Keratinocyte (primary cell): ENCODE results near the gene GLT6D1. TPM values are rescaled to one million over a fixed set of nuclear protein-coding genes. Genes with fewer than 3 reads are reported as not detected.

Source experiments
- DNase-seq: peaks from one replicate; pipeline ENCODE4 v3.0.0-alpha.2; 2011; ENCODE audit warnings: low read depth, missing footprints, low spot score
- FAIRE-seq: peaks from 2 replicates; lab custom pipeline; 2011; peaks lifted over from hg19 to GRCh38; lab: Jason Lieb, UNC
- H2AFZ ChIP-seq: 2 replicates; pipeline ENCODE4 v1.6.0; 2012; ENCODE audit warnings: low read length, control low read depth, inconsistent platforms; ENCODE audit not compliant: control insufficient read depth
- H3K27ac ChIP-seq: 2 replicates; pipeline ENCODE4 v1.5.1; 2011; ENCODE audit warnings: low read length; ENCODE audit not compliant: control insufficient read depth, insufficient read depth
- H3K27me3 ChIP-seq: 3 replicates; pipeline ENCODE4 v1.6.0; 2011; ENCODE audit warnings: low read length; ENCODE audit not compliant: control insufficient read depth, insufficient read depth; ENCODE audit errors: extremely low read depth
- H3K36me3 ChIP-seq, 2 experiments: 2 replicates in 1 of 2; 3 replicates in 1 of 2; pipeline ENCODE4 v1.5.1; 2011; ENCODE audit warnings: low read length in 2 of 2, mild to moderate bottlenecking in 1 of 2; ENCODE audit not compliant: control insufficient read depth in 2 of 2, insufficient read depth in 2 of 2; ENCODE audit errors: extremely low read depth in 1 of 2
- H3K4me1 ChIP-seq: 3 replicates; pipeline ENCODE4 v1.5.1; 2011; ENCODE audit warnings: low read length; ENCODE audit not compliant: control insufficient read depth, insufficient read depth; ENCODE audit errors: extremely low read depth
- H3K4me2 ChIP-seq: 3 replicates; pipeline ENCODE4 v1.6.0; 2011; ENCODE audit warnings: low read depth, low read length; ENCODE audit not compliant: control insufficient read depth, insufficient read depth; ENCODE audit errors: extremely low read depth
- H3K4me3 ChIP-seq, 3 experiments: fragments of 200-600 bp in 1 of 3; sonication (generic) in 1 of 3; 2 replicates in 2 of 3; 3 replicates in 1 of 3; pipeline ENCODE4 v1.5.1; 2011 to 2016; ENCODE audit warnings: low read length in 3 of 3, mild to moderate bottlenecking in 3 of 3, control low read depth in 2 of 3, inconsistent platforms in 1 of 3, low read depth in 1 of 3, mixed read lengths in 1 of 3, mixed run types in 1 of 3, moderate library complexity in 1 of 3; ENCODE audit not compliant: control insufficient read depth in 2 of 3, insufficient read depth in 2 of 3; ENCODE audit errors: extremely low read depth in 1 of 3
- H3K79me2 ChIP-seq: 2 replicates; pipeline ENCODE4 v1.6.0; 2012; ENCODE audit warnings: low read length; ENCODE audit not compliant: control insufficient read depth, insufficient read depth
- H3K9ac ChIP-seq: 3 replicates; pipeline ENCODE4 v1.6.0; 2011; ENCODE audit warnings: low read length; ENCODE audit not compliant: control insufficient read depth, insufficient read depth; ENCODE audit errors: extremely low read depth
- H3K9me1 ChIP-seq: 3 replicates; pipeline ENCODE4 v1.6.0; 2011; ENCODE audit warnings: low read length; ENCODE audit not compliant: control insufficient read depth, insufficient read depth; ENCODE audit errors: extremely low read depth
- H3K9me3 ChIP-seq: 2 replicates; pipeline ENCODE4 v1.5.1; 2012; ENCODE audit warnings: low read depth, low read length; ENCODE audit not compliant: control insufficient read depth
- H4K20me1 ChIP-seq: 3 replicates; pipeline ENCODE4 v1.6.0; 2011; ENCODE audit warnings: low read length; ENCODE audit not compliant: control insufficient read depth, insufficient read depth; ENCODE audit errors: extremely low read depth
- CTCF ChIP-seq, 3 experiments: IDR thresholded peaks in 1 of 3; conservative IDR thresholded peaks in 1 of 3; optimal IDR thresholded peaks in 1 of 3; 2 replicates in 2 of 3; 3 replicates in 1 of 3; pipeline versions ENCODE3 to v1.5.1; 2011; ENCODE audit warnings: low read length in 3 of 3, mild to moderate bottlenecking in 3 of 3, moderate library complexity in 2 of 3, control low read depth in 1 of 3, inconsistent platforms in 1 of 3; ENCODE audit not compliant: insufficient read depth in 2 of 3; ENCODE audit errors: extremely low read depth in 1 of 3
- EZH2 ChIP-seq: IDR thresholded peaks from one replicate; pipeline ENCODE4 v1.6.1; 2012; ENCODE audit warnings: inconsistent platforms, mild to moderate bottlenecking, low read length, moderate library complexity
- dilution Hi-C: fragments of 300-500 bp; cut with MboI; formaldehyde crosslinking; loops from one replicate; pipeline ENCODE4 v1.7.0; 2020; ENCODE audit warnings: low sequenced_read_pairs; ENCODE audit not compliant: extremely low pct_ligation_motif_present
- polyA plus RNA-seq, 5 experiments: library from polyadenylated mRNA; depleted of rRNA in 3 of 5; stranded (reverse) in 3 of 5; stranded (forward) in 1 of 5; unstranded in 1 of 5; fragments of >200 nt; gene quantifications; 1 replicate in 1 of 5; 2 replicates in 3 of 5; 3 replicates in 1 of 5; pipeline versions ENCODE4 v1.2.1 to v1.2.3, GENCODE V29; 2011 to 2012; ENCODE audit warnings: missing spikeins in 2 of 5, low read depth in 1 of 5, low replicate concordance in 1 of 5

The GLT6D1 gene
- polyA plus RNA-seq, 1 donor (not counting 4 experiments of a cell fraction or from before 2014, with no cell fraction given), result not detected

- Histone ChIP-seq H3K27me3 (no peaks in the 10 kb centered on the region), H3K4me1 (no peaks in the 10 kb centered on the region), H3K79me2 (no peaks in the 10 kb centered on the region), H3K4me3 (no peak overlapping the region), H3K9me1 (no peaks in the 10 kb centered on the region), H4K20me1 (no peaks in the 10 kb centered on the region), H3K4me2 (no peak overlapping the region), H3K36me3 (no peaks in the 10 kb centered on the region), H2AFZ (no peak overlapping the region), H3K9me3 (peaks cover 8% of the 10 kb centered on the region), H3K27ac (no peak overlapping the region), H3K9ac (no peak overlapping the region)
- dilution Hi-C loops, result no loop called here
- DNase-seq, result no peak
- TF ChIP-seq CTCF (optimal IDR thresholded peaks at IDR 0.05 in 1 of 3, IDR thresholded peaks at IDR 0.05 in 1 of 3, conservative IDR thresholded peaks at IDR 0.05 in 1 of 3; ENCODE audit: extremely low read depth in 1 of 3, insufficient read depth in 2 of 3, low read length in 3 of 3) (no peak), EZH2 (no peak)
- no peak for FAIRE-seq
Measured at GRCh38 chr9:135647884-135648283, 8.5 kb upstream of the GLT6D1 start.

- Histone ChIP-seq H3K9ac (no peak overlapping the region), H4K20me1 (no peaks in the 10 kb centered on the region), H3K4me2 (no peak overlapping the region), H3K36me3 (no peaks in the 10 kb centered on the region), H3K79me2 (no peaks in the 10 kb centered on the region), H3K9me3 (peaks cover 3% of the 10 kb centered on the region), H3K9me1 (no peaks in the 10 kb centered on the region), H3K4me3 (no peak overlapping the region), H2AFZ (no peak overlapping the region), H3K4me1 (no peaks in the 10 kb centered on the region), H3K27me3 (no peaks in the 10 kb centered on the region), H3K27ac (no peak overlapping the region)
- TF ChIP-seq CTCF (optimal IDR thresholded peaks at IDR 0.05 in 1 of 3, IDR thresholded peaks at IDR 0.05 in 1 of 3, conservative IDR thresholded peaks at IDR 0.05 in 1 of 3; ENCODE audit: extremely low read depth in 1 of 3, insufficient read depth in 2 of 3, low read length in 3 of 3) (no peak), EZH2 (no peak)
- dilution Hi-C loops, result no loop called here
- DNase-seq, result no peak
- FAIRE-seq, result no peak
Measured at GRCh38 chr9:135644631-135645218, 5.4 kb upstream of the GLT6D1 start.
